HepG2 (cell line): ENCODE measurements around the gene ASXL1. TPM values are rescaled to one million over a fixed set of nuclear protein-coding genes. Genes with fewer than 3 reads are reported as not detected.

Experiments used
- AKAP8 ChIP-seq: sonication (generic); formaldehyde crosslinking; IDR thresholded peaks from 2 replicates; pipeline ENCODE4 v1.5.1; 2020; ENCODE audit warnings: mild to moderate bottlenecking, missing genetic modification reagents
- DMAP1 ChIP-seq: IDR thresholded peaks from 2 replicates; pipeline ENCODE4 v1.6.1; 2016
- FLYWCH1 ChIP-seq: sonication (generic); formaldehyde crosslinking; IDR thresholded peaks from 2 replicates; pipeline ENCODE4 v1.8.1; 2023; ENCODE audit warnings: mild to moderate bottlenecking, missing genetic modification reagents
- FOXA3 ChIP-seq: IDR thresholded peaks from 2 replicates; pipeline ENCODE4 v1.6.1; 2016; ENCODE audit warnings: missing genetic modification reagents, missing compliant biosample characterization
- JUN ChIP-seq: sonication (generic); formaldehyde crosslinking; IDR thresholded peaks from 2 replicates; pipeline ENCODE4 v1.4.0; 2020; ENCODE audit warnings: mild to moderate bottlenecking, missing genetic modification reagents
- JUNB ChIP-seq: sonication (generic); formaldehyde crosslinking; IDR thresholded peaks from 2 replicates; pipeline ENCODE4 v1.8.0; 2022; ENCODE audit warnings: missing genetic modification reagents, mild to moderate bottlenecking, borderline replicate concordance
- KAT2B ChIP-seq: fragments of 150-350 bp; IDR thresholded peaks from 2 replicates; pipeline ENCODE4 v1.6.1; 2014; ENCODE audit warnings: low read depth, low read length, borderline replicate concordance
- MXD4 ChIP-seq: IDR thresholded peaks from 2 replicates; pipeline ENCODE4 v1.6.1; 2016; ENCODE audit warnings: mild to moderate bottlenecking, missing biosample characterization, missing genetic modification reagents
- NR2F2 ChIP-seq: IDR thresholded peaks from 2 replicates; pipeline ENCODE4 v1.6.1; 2012; ENCODE audit warnings: low read depth, inconsistent platforms, borderline replicate concordance
- RXRB ChIP-seq: IDR thresholded peaks from 2 replicates; pipeline ENCODE4 v1.6.1; 2016; ENCODE audit warnings: borderline replicate concordance, missing genetic modification reagents, missing compliant biosample characterization
- SIN3B ChIP-seq: fragments of 150-350 bp; IDR thresholded peaks from 2 replicates; pipeline ENCODE4 v1.6.1; 2014; ENCODE audit warnings: low read length
- SKIL ChIP-seq: sonication (generic); formaldehyde crosslinking; IDR thresholded peaks from 2 replicates; pipeline ENCODE4 v1.8.0; 2022; ENCODE audit warnings: missing genetic modification reagents, mild to moderate bottlenecking, moderate library complexity, borderline replicate concordance
- SNAPC2 ChIP-seq: sonication (generic); formaldehyde crosslinking; IDR thresholded peaks from 2 replicates; pipeline ENCODE4 v1.8.1; 2022; ENCODE audit warnings: mild to moderate bottlenecking, missing genetic modification reagents
- ZFP37 ChIP-seq: sonication (generic); formaldehyde crosslinking; IDR thresholded peaks from 2 replicates; pipeline ENCODE4 v1.4.0; 2020; ENCODE audit warnings: missing genetic modification reagents, borderline replicate concordance
- ZNF580 ChIP-seq: IDR thresholded peaks from 2 replicates; pipeline ENCODE4 v1.6.1; 2016; ENCODE audit warnings: low read depth, borderline replicate concordance
- ZNF878 ChIP-seq: sonication (generic); formaldehyde crosslinking; IDR thresholded peaks from 2 replicates; pipeline ENCODE4 v1.8.1; 2023; ENCODE audit warnings: mild to moderate bottlenecking, missing genetic modification reagents, moderate library complexity
- polyA plus RNA-seq, 8 experiments: library from polyadenylated mRNA; depleted of rRNA in 3 of 8; stranded (reverse) in 7 of 8; unstranded in 1 of 8; fragments of >200 nt; fragmentation: Illumina TruSeq in 4 of 8; extraction: Trizol in 4 of 8; gene quantifications; 2 replicates each; pipeline versions ENCODE4 v1.2.1 to v1.2.3, GENCODE V29; 2011 to 2016; ENCODE audit warnings: low read depth in 4 of 8, missing spikeins in 1 of 8, mixed read lengths in 1 of 8; ENCODE audit not compliant: insufficient read depth in 1 of 8
- total RNA-seq, 5 experiments: library from RNA; depleted of rRNA; stranded (reverse); fragments of >200 nt; fragmentation: Illumina TruSeq; extraction: Trizol; gene quantifications; 2 replicates each; pipeline ENCODE4 v1.2.3, GENCODE V29; 2016; ENCODE audit warnings: low read depth in 1 of 5
- TF ChIP-seq, protein P1 (sequence below): sonication (generic); formaldehyde crosslinking; conservative IDR thresholded peaks from 2 replicates; pipeline ENCODE4 v1.8.1; 2023; ENCODE audit warnings: missing genetic modification reagents
- TF ChIP-seq, protein P2 (sequence below): sonication (generic); formaldehyde crosslinking; IDR thresholded peaks from 2 replicates; pipeline ENCODE4 v1.4.0; 2020; ENCODE audit warnings: mild to moderate bottlenecking, missing genetic modification reagents, borderline replicate concordance
- TF ChIP-seq, protein P3 (sequence below): sonication (generic); formaldehyde crosslinking; IDR thresholded peaks from 2 replicates; pipeline ENCODE4 v1.4.0; 2020; ENCODE audit warnings: mild to moderate bottlenecking, missing genetic modification reagents
- TF ChIP-seq, protein P4 (sequence below): sonication (generic); formaldehyde crosslinking; IDR thresholded peaks from 2 replicates; pipeline ENCODE4 v1.5.0; 2020; ENCODE audit warnings: missing genetic modification reagents
- TF ChIP-seq, protein P5 (sequence below): conservative IDR thresholded peaks from 2 replicates; pipeline ENCODE4 v1.6.1; 2018; ENCODE audit warnings: missing genetic modification reagents

ASXL1 gene
- total and polyA plus RNA-seq, 2 of the 13 experiments (the other 11 are each of a cell fraction or from before 2014, with no cell fraction given) = 62.1 to 74.8 TPM

GRCh38 chr20:32354592-32355416, 3.3 kb upstream of the ASXL1 start (continued):
- TF ChIP-seq ZFP37 (no peak), KAT2B (no peak), DMAP1 (CRISPR knock-in tag) (0 out of 2 replicates have a peak, but pooled peaks have one; percentile 29), ZNF878 (0 out of 2 replicates have a peak, but pooled peaks have one; percentile 45), SNAPC2 (no peak; the same call in 1 of the 2 replicates), AKAP8 (no peak), JUNB (CRISPR knock-in tag) (peak; percentile 54; the same call in 1 of the 2 replicates), SIN3B (no peak), RXRB (CRISPR knock-in tag) (peak; percentile 60), FOXA3 (CRISPR knock-in tag) (peak; percentile 74), FLYWCH1 (CRISPR knock-in tag) (no peak), JUN (CRISPR knock-in tag) (peak; percentile 87), NR2F2 (0 out of 2 replicates have a peak, but pooled peaks have one; percentile 6), SKIL (no peak), MXD4 (CRISPR knock-in tag) (no peak), ZNF580 (CRISPR knock-in tag) (peak; percentile 42; the same call in 1 of the 2 replicates)
- TF ChIP-seq, protein P1, sequence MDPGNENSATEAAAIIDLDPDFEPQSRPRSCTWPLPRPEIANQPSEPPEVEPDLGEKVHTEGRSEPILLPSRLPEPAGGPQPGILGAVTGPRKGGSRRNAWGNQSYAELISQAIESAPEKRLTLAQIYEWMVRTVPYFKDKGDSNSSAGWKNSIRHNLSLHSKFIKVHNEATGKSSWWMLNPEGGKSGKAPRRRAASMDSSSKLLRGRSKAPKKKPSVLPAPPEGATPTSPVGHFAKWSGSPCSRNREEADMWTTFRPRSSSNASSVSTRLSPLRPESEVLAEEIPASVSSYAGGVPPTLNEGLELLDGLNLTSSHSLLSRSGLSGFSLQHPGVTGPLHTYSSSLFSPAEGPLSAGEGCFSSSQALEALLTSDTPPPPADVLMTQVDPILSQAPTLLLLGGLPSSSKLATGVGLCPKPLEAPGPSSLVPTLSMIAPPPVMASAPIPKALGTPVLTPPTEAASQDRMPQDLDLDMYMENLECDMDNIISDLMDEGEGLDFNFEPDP = no peak
- TF ChIP-seq, protein P2, sequence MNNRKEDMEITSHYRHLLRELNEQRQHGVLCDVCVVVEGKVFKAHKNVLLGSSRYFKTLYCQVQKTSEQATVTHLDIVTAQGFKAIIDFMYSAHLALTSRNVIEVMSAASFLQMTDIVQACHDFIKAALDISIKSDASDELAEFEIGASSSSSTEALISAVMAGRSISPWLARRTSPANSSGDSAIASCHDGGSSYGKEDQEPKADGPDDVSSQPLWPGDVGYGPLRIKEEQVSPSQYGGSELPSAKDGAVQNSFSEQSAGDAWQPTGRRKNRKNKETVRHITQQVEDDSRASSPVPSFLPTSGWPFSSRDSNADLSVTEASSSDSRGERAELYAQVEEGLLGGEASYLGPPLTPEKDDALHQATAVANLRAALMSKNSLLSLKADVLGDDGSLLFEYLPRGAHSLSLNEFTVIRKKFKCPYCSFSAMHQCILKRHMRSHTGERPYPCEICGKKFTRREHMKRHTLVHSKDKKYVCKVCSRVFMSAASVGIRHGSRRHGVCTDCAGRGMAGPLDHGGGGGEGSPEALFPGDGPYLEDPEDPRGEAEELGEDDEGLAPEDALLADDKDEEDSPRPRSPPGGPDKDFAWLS = no peak
- TF ChIP-seq, protein P3, sequence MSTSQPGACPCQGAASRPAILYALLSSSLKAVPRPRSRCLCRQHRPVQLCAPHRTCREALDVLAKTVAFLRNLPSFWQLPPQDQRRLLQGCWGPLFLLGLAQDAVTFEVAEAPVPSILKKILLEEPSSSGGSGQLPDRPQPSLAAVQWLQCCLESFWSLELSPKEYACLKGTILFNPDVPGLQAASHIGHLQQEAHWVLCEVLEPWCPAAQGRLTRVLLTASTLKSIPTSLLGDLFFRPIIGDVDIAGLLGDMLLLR (CRISPR knock-in tag) = no peak
- TF ChIP-seq, protein P4, sequence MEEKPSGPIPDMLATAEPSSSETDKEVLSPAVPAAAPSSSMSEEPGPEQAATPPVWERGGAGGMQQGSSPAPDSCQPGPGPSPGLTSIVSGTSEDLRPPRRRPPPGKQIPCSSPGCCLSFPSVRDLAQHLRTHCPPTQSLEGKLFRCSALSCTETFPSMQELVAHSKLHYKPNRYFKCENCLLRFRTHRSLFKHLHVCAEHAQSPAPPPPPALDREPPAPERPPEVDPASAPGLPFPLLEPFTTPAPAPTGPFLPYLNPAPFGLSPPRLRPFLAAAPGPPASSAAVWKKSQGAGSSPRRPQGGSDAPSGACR (CRISPR knock-in tag) = no peak; the same call in 1 of the 2 replicates
- TF ChIP-seq, protein P5, sequence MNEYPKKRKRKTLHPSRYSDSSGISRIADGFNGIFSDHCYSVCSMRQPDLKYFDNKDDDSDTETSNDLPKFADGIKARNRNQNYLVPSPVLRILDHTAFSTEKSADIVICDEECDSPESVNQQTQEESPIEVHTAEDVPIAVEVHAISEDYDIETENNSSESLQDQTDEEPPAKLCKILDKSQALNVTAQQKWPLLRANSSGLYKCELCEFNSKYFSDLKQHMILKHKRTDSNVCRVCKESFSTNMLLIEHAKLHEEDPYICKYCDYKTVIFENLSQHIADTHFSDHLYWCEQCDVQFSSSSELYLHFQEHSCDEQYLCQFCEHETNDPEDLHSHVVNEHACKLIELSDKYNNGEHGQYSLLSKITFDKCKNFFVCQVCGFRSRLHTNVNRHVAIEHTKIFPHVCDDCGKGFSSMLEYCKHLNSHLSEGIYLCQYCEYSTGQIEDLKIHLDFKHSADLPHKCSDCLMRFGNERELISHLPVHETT (CRISPR knock-in tag) = 0 out of 2 replicates have a peak, but pooled peaks have one; percentile 29
